Endodermal cell (in vitro differentiated cells): ENCODE data around the gene SP3. TPM values are rescaled to one million over a fixed set of nuclear protein-coding genes. Genes with fewer than 3 reads are reported as not detected.

Experiments
- DNase-seq: peaks from one replicate; pipeline ENCODE4 v3.0.0-alpha.2; 2017
- H3K27ac ChIP-seq: 2 replicates; pipeline ENCODE4 v1.5.1; 2013; ENCODE audit warnings: mild to moderate bottlenecking, low read depth, low read length, moderate library complexity
- H3K27me3 ChIP-seq: 2 replicates; pipeline ENCODE4 v1.6.1; 2013; ENCODE audit warnings: mild to moderate bottlenecking, low read length, moderate library complexity; ENCODE audit not compliant: insufficient read depth, control insufficient read depth, poor library complexity, severe bottlenecking
- H3K36me3 ChIP-seq: 2 replicates; pipeline ENCODE4 v1.7.0; 2013; ENCODE audit warnings: mild to moderate bottlenecking, low read length, moderate library complexity; ENCODE audit not compliant: control insufficient read depth, insufficient read depth
- H3K4me1 ChIP-seq: one replicate; pipeline ENCODE4 v1.7.0; 2013; ENCODE audit warnings: low read length; ENCODE audit not compliant: control insufficient read depth, insufficient read depth
- H3K4me3 ChIP-seq: 2 replicates; pipeline ENCODE4 v1.5.1; 2013; ENCODE audit warnings: mild to moderate bottlenecking, low read length, moderate library complexity
- H3K9ac ChIP-seq: 2 replicates; pipeline ENCODE4 v1.6.1; 2013; ENCODE audit warnings: mild to moderate bottlenecking, low read length, moderate library complexity; ENCODE audit not compliant: poor library complexity, severe bottlenecking; ENCODE audit errors: extremely low read depth
- H3K9me3 ChIP-seq: 2 replicates; pipeline ENCODE4 v1.6.1; 2013; ENCODE audit warnings: mild to moderate bottlenecking, low read length, moderate library complexity; ENCODE audit not compliant: control insufficient read depth
- H3K27ac Mint-ChIP-seq: 2 replicates; pipeline ENCODE4 v1.8.0; 2020; ENCODE audit warnings: mixed read lengths
- H3K27me3 Mint-ChIP-seq: 2 replicates; pipeline ENCODE4 v1.8.0; 2021; ENCODE audit warnings: mild to moderate bottlenecking, mixed read lengths; ENCODE audit not compliant: insufficient read depth
- H3K36me3 Mint-ChIP-seq: 2 replicates; pipeline ENCODE4 v1.8.0; 2020; ENCODE audit warnings: low read depth, mixed read lengths
- H3K4me1 Mint-ChIP-seq: 2 replicates; pipeline ENCODE4 v1.8.0; 2020; ENCODE audit warnings: mixed read lengths
- H3K4me3 Mint-ChIP-seq: 2 replicates; pipeline ENCODE4 v1.8.0; 2020; ENCODE audit warnings: mild to moderate bottlenecking, moderate library complexity, mixed read lengths
- H3K9me3 Mint-ChIP-seq: 2 replicates; pipeline ENCODE4 v1.8.0; 2020; ENCODE audit warnings: mild to moderate bottlenecking, mixed read lengths
- CTCF ChIP-seq: fragments of 200-600 bp; sonication (generic); conservative IDR thresholded peaks from 2 replicates; pipeline ENCODE4 v1.5.0; 2021; ENCODE audit warnings: antibody characterized with exemption, mild to moderate bottlenecking
- WGBS, 2 experiments: methylation state at CpG; one replicate each; pipeline versions ENCODE4 v1.1.5 to v1.1.7; 2013; ENCODE audit warnings: missing lambda C conversion rate in 2 of 2, mixed read lengths in 1 of 2; ENCODE audit not compliant: insufficient coverage in 1 of 2, insufficient read length in 1 of 2; 5-methylcytosine and 5-hydroxymethylcytosine counted together
- total RNA-seq, 2 donors: library from RNA; stranded (reverse); fragmentation: NEBNext Ultra II Directional in 1 of 2; extraction: Animal tissue kit (Norgen Biotek cat#: 25700) in 1 of 2; gene quantifications; 2 replicates in 1 of 2; 3 replicates in 1 of 2; pipeline ENCODE4 v1.2.1, GENCODE V29; 2021

SP3 gene
- total RNA-seq, 2 donors from 2014 or later: 80.2 to 83.7 TPM

GRCh38 chr2:173880561-173880960 is 84.6 kb downstream of the SP3 start:
- Histone ChIP-seq H3K4me1 (no peaks in the 10 kb centered on the region), H3K9me3 (peaks cover 5% of the 10 kb centered on the region), H3K27ac (no peak overlapping the region), H3K4me3 (no peak overlapping the region), H3K9ac (no peak overlapping the region), H3K36me3 (no peaks in the 10 kb centered on the region), H3K27me3 (no peaks in the 10 kb centered on the region)
- WGBS, 2 experiments: 89 to 98% methylated on average over 4 to 6 of the region's 6 CpGs
- H3K27me3 Mint-ChIP-seq: peaks cover 2% of the 10 kb centered on the region
- no peak overlapping the region for H3K27ac Mint-ChIP-seq
- DNase-seq: no peak
- peaks cover 1% of the 10 kb centered on the region for H3K36me3 Mint-ChIP-seq
- H3K9me3 Mint-ChIP-seq: peaks cover 9% of the 10 kb centered on the region
- H3K4me3 Mint-ChIP-seq: no peak overlapping the region
- no peak for TF ChIP-seq CTCF
- H3K4me1 Mint-ChIP-seq: no peaks in the 10 kb centered on the region

GRCh38 chr2:173876833-173877413 is 88.2 kb downstream of the SP3 start:
- no peak for DNase-seq
- Mint-ChIP-seq H3K9me3 (no peaks in the 10 kb centered on the region), H3K4me3 (no peak overlapping the region), H3K27ac (no peak overlapping the region), H3K4me1 (no peaks in the 10 kb centered on the region), H3K36me3 (no peaks in the 10 kb centered on the region), H3K27me3 (peaks cover 2% of the 10 kb centered on the region)
- Histone ChIP-seq H3K27me3 (no peaks in the 10 kb centered on the region), H3K9ac (no peak overlapping the region), H3K4me1 (no peaks in the 10 kb centered on the region), H3K27ac (no peak overlapping the region), H3K36me3 (no peaks in the 10 kb centered on the region), H3K9me3 (no peaks in the 10 kb centered on the region), H3K4me3 (no peak overlapping the region)
- no peak for TF ChIP-seq CTCF
- WGBS, 2 experiments: 90 to 94% methylated on average over 3 to 9 of the region's 9 CpGs

GRCh38 chr2:173874894-173875237 is 90.3 kb downstream of the SP3 start:
- Mint-ChIP-seq H3K4me1 (no peaks in the 10 kb centered on the region), H3K27me3 (no peaks in the 10 kb centered on the region), H3K27ac (no peak overlapping the region), H3K36me3 (no peaks in the 10 kb centered on the region), H3K9me3 (no peaks in the 10 kb centered on the region), H3K4me3 (no peak overlapping the region)
- no peaks in the 10 kb centered on the region for H3K4me1 ChIP-seq
- no peak overlapping the region for H3K9ac ChIP-seq
- no peak for DNase-seq
- H3K36me3 ChIP-seq: no peaks in the 10 kb centered on the region
- WGBS, 2 experiments: 83 to 100% methylated on average over 1 of the region's 1 CpG
- H3K27me3 ChIP-seq: no peaks in the 10 kb centered on the region
- H3K27ac ChIP-seq: no peak overlapping the region
- H3K4me3 ChIP-seq: no peak overlapping the region
- no peaks in the 10 kb centered on the region for H3K9me3 ChIP-seq
- TF ChIP-seq CTCF: no peak
